HG03135 (cell line): ENCODE data around the gene F2RL3.
"Not testable (repeated sequence)": the region's sequence is repeated elsewhere in the genome, so short reads cannot be mapped to it uniquely, and the experiment has no call there.

Experiments used
- ATAC-seq: cut with Tn5 transposase; IDR thresholded peaks from one replicate; pipeline ENCODE4 v1.9.1; 2021; ENCODE audit warnings: mild to moderate bottlenecking, moderate library complexity; ENCODE audit not compliant: unreplicated experiment

Gene F2RL3

DNA sequence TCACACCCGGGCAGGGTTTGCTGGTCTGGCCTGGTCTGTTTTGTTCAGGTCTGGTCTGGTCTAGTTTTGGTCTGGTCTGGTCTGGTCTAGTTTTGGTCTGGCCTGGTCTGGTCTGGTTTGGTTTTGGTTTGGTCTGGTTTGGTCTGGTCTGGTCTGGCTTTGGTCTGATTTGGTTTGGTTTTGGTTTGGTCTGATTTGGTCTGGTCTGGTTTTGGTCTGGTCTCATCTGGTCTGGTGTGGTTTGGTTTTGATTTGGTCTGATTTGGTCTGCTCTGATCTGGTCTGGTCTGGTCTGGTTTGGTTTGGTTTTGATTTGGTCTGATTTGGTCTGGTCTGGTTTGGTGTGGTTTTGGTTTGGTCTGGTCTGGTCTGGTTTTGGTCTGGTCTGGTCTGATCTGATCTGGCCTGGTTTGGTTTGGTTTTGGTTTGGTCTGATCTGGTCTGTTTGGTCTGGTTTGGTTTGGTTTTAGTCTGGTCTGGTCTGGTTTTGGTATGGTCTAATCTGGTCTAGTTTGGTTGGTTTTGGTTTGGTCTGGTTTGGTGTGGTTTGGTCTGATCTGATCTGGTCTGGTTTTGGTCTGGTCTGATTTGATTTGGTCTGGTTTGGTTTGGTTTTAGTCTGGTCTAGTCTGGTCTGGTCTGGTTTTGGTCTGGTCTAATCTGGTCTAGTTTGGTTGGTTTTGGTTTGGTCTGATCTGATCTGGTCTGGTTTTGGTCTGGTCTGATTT lies 14.4 kb upstream of the F2RL3 start:
- ATAC-seq = no peak

DNA sequence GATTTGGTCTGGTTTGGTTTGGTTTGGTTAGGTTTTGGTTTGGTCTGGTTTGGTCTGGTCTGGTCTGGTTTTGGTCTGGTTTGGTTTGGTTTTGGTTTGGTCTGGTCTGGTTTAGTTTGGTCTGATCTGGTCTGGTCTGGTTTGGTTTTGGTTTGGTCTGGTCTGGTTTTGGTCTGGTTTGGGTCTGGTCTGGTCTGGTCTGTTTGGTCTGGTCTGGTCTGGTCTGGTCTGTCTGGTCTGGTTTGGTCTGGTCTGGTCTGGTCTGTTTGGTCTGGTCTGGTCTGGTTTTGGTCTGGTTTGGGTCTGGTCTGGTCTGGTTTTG lies 13.9 kb upstream of the F2RL3 start:
- ATAC-seq = not testable (repeated sequence)

DNA sequence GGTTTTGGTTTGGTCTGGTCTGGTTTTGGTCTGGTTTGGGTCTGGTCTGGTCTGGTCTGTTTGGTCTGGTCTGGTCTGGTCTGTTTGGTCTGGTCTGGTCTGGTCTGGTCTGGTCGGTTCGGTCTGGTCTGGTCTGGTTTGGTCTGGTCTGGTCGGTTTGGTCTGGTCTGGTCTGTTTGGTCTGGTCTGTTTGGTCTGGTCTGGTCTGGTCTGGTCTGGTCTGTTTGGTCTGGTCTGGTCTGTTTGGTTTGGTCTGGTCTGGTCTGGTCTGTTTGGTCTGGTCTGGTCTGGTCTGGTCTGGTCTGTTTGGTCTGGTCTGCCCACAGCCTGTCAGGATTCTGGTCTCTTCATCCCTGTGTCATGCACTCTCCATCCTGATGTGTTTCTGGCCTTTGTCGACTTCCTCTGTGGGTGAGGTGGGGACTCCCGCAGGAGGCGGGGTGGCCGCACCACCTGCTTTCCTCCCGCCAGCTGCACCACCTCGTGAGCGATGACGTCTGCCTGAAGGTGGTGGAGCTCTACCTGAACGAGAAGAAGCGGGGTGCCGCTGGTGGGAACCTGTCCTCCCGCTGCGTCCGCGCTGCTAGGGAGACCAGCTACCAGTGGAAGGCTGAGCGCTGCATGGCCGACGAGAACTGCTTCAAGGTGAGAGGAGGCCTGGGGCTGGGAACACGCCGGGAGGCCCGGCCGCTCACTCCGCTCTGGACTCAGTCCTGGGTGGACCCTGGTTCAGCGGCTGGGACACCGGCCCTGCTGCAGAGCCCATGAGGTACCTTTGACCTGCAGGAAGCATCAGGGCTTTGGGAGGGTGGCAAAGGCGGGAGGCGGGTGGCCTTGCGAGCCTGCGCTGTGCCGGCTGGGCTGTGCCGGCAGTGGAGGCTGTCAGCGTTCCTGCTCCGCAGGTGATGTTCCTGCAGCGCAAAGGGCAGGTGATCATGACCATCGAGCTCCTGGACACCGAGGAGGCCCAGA lies 12.9 kb upstream of the F2RL3 start:
- no peak for ATAC-seq

DNA sequence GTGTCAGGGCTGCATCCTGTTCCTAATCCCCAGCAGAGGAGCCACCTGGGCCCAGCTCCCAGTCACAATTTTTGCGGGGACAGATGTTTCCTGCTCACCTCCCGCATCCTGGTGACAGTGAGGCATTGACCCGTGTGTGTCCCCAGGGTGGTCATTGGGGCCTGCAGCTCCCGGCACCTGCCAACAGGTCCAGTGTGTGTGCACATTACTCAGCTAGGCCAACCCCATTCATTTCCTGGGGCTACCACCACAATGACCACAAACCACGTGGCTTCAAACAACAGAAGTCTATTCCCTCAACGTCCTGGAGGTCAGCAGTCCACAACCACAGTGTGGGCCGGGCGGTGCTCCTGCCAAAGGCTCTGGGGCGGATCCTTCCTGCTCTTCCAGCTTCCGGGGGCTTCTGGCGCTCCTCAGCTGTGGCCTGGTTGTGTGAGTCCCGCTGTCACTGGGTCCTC lies 11.9 kb upstream of the F2RL3 start:
- no peak for ATAC-seq

DNA sequence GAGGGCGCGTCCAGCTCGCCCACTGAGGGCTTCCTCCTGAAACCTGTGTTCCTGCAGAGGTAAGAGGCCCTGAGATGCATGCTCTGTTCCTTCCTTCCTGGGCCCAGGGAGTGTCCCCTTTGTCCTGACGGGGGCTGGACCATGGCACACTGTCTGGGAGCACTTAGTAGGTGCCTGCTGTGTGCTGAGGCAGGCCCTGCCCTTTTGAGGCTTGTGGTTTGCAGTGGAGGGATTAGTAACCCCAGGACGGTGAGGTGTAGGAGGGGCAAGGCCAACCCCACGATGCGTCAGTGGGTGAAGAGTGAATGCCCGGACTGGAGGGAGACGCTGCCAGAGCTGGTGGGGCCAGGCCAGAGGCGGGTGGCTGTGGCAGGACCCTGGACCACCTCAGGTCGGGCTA lies 11.2 kb upstream of the F2RL3 start:
- no peak for ATAC-seq

DNA sequence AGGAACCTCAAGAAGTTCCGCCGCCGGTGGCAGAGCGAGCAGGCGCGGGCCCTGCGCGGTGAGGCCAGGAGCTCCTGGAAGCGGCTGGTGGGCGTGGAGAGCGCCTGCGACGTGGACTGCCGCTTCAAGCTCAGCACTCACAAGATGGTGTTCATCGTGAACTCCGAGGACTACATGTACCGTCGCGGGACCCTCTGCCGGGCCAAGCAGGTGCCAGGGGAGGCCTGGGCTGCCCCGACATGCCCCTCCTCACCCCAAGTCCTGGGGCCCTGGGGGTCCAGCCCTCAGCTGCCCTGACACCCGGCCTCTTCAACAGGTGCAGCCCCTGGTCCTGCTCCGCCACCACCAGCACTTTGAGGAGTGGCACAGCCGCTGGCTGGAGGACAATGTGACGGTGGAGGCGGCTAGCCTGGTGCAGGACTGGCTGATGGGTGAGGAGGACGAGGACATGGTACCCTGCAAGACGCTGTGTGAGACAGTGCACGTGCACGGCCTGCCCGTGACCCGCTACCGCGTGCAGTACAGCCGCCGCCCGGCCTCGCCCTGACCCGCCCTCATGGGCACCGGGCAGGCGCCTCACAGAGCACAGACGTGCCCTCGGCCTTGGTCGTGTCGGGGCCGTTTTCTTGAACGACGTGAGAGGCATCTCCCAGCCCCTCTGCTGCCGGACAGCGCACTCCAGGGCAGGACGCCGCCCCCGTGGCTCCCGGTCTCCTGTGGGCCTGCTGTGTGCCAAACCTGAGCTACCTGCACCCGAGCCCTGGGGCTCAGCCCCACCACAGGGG lies 10.4 kb upstream of the F2RL3 start:
- no peak for ATAC-seq

DNA sequence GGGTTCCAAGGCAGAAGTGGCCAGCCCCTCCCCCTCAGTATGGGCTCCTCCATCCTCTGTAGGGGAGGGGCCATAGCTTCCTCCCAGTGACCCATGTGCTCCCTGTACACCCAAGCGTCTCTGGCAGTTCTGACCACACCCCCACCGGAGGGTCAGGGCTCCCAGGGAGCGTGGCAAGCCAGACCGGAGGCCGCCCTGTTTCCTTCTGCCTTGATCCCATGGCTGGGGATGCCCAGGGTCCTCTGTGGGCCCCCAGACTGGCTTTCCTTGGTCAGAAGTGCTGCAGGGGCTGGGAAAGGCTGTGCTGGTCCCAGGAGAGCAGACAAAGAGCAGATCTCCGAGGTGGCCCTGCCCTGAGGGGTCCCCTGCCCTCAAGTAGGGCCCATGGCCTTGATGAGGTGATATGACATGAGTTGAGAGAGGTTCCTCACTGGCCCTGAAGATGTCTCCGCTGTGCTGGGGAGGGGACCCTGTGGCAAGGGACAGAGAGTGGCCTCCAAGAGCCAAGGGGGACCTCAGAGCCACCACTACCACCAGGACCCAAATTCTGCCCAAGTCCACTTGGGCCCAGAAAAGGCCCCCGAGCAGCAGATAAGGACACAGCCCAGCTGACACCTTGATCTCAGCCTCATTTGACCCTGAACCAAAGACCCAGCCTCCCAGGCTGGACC lies 7.8 kb upstream of the F2RL3 start:
- ATAC-seq = no peak

DNA sequence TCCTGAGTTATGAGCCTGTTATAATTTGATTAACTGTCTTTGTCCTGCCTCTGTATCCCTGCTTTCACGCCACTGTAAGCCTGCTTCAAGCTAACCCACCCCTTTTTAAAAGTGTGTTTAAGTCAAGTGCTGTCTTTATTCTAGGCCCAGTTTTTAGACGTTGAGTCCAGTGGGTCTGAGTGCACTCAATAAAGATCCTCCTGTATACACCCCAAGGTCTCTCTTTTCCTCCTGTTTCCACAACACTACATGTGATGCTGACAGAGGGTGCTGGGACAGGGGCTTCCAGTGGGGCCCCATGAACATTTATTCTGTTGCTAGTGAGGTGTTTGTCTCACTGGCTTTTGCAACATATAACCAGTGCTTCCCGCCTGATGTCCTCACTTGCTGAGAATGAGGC lies 6.7 kb upstream of the F2RL3 start:
- no peak for ATAC-seq

DNA sequence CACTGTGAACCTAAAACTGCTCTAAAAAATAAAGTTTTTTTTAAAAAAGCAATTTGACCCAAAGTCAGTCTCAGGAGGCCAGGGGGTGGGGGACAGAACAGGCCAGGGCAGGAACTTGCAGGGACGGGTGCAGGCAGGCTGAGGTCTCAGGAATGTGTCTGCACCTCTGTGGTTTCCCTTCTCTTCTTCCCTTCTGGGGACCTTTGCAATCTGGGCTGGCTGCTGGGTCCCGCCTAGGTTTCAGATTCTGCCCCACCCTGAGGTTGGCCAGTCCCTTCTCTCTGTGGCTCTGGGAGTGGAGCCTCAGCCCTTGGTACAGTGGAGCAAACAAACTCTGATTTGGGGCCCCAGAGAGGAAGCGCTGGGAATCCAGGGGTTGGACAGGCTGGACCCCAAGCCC lies 5.3 kb upstream of the F2RL3 start:
- ATAC-seq = no peak

DNA sequence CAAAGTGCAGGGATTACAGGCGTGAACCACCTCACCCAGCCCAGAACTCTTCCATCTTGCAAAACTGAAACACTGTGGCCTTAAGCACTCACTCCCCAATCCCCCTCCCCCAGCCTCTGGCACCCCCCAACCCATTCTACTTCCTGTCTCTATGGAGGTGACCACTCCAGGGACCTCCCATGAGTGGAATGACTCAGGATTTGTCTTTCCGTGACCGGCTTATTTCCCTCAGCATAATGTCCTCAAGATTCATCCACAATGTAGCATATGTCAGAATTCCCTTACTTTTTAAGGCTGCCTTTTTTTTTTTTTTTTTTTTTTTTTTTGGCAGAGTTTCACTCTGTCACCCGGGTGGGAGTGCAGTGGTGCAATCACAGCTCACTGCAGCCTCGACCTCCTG lies 3.6 kb upstream of the F2RL3 start:
- no peak for ATAC-seq

DNA sequence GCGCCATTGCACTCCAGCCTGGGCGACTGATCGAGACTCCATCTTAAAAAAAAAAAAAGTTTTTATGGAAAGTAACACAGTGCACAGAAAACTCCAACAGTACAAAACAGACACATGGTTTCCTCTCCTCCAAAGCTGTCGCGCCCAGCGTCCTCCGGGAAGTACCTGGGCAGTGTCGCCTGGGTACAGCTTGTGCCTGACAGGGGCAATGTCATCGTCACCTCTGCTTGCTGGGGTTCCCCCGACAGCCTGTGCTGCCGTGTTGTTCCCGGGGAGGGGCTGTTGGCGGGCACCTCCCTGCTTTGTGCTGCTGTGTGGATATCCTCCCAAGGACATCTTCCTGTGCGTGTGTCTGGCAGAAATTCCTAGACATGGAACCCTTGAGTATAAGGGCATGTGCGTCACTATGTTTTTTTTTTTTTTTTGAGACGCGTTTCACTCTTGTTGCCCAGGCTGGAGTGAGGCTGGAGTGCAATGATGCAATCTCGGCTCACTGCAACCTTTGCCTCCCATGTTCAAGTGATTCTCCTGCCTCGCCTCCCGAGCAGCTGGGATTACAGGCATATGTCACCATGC lies 2.4 kb upstream of the F2RL3 start:
- no peak for ATAC-seq

DNA sequence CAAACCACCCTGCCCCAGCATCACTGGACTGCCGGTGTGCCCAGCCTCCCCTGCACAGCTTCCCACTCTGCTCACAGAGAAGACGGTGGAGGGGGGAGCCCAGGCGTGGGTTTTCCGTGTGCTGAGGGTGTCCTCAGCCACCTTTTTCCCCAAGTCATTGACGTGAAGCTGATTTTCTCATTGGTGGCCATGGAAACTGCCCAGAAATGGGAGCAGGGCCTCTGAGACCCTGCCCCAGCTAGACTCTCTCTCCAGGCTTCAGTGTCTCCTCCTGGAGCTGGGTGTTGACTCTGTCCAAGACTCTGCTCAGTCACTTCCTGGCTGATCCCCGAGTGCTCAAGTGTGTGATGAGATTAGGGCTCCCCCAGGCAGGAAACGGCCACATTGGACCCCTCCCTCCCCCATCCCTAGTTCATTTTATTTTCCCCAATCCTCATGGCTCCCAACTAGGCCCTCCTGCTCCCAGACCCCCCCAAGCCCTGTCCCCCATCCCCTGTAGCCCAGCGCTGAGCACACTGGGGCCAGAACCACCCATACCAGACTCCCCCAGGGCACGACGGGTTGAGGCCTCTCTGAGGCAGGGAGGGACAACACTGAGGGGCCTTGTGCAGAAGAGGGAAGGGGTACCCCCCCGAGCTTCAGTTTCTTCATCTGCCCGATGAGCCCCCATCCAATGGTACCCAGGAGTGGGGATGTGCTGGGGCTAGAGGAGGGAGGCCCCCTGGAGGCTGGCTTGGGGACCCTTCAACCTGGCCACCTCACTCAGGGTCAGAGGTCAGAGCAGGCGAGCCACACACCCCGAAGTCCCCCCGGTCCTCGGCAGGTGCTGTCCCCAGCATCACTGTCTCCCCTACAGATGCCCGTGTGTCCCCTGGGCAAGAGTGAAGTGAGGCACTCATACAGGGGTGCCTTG lies 1.2 kb upstream of the F2RL3 start:
- ATAC-seq = no peak

DNA sequence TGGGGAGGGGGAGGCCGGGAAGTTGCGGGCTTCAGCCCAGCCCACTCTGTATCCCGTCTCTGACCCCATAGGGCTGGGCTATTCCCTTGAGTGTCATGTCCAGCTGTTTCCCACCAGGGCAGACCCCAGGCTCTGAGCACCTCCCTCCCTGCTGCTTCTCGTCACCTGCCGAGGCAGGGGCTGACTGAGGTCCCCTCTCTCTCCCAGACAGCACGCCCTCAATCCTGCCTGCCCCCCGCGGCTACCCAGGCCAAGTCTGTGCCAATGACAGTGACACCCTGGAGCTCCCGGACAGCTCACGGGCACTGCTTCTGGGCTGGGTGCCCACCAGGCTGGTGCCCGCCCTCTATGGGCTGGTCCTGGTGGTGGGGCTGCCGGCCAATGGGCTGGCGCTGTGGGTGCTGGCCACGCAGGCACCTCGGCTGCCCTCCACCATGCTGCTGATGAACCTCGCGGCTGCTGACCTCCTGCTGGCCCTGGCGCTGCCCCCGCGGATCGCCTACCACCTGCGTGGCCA lies 625 bp downstream of the F2RL3 start:
- ATAC-seq = no peak

DNA sequence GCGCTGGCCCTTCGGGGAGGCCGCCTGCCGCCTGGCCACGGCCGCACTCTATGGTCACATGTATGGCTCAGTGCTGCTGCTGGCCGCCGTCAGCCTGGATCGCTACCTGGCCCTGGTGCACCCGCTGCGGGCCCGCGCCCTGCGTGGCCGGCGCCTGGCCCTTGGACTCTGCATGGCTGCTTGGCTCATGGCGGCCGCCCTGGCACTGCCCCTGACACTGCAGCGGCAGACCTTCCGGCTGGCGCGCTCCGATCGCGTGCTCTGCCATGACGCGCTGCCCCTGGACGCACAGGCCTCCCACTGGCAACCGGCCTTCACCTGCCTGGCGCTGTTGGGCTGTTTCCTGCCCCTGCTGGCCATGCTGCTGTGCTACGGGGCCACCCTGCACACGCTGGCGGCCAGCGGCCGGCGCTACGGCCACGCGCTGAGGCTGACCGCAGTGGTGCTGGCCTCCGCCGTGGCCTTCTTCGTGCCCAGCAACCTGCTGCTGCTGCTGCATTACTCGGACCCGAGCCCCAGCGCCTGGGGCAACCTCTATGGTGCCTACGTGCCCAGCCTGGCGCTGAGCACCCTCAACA lies 1.2 kb downstream of the F2RL3 start:
- no peak for ATAC-seq

DNA sequence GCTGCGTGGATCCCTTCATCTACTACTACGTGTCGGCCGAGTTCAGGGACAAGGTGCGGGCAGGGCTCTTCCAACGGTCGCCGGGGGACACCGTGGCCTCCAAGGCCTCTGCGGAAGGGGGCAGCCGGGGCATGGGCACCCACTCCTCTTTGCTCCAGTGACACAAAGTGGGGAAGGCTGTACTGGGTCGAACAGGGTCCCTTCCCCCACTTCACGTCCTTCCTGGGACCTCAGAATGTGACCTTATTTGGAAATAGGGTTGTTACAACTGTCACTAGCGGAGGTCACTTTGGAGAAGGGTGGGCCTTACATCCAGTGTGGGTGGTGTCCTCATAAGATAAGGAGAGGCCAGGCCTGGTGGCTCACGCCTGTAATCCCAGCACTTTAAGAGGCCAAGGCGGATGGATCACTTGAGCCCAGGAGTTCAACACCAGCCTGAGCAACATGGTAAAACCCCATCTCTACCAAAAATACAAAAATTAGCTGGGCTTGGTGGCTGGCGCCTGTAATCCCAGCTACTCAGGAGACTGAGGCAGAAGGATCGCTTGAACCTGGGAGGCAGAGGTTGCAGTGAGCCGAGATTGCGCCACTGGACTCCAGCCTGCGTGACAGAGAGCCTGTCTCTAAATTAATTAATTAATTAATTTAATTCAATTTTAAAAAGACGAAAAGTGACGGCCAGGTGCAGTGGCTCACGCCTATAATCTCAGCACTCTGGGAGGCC lies 1.8 kb downstream of the F2RL3 start:
- no peak for ATAC-seq

DNA sequence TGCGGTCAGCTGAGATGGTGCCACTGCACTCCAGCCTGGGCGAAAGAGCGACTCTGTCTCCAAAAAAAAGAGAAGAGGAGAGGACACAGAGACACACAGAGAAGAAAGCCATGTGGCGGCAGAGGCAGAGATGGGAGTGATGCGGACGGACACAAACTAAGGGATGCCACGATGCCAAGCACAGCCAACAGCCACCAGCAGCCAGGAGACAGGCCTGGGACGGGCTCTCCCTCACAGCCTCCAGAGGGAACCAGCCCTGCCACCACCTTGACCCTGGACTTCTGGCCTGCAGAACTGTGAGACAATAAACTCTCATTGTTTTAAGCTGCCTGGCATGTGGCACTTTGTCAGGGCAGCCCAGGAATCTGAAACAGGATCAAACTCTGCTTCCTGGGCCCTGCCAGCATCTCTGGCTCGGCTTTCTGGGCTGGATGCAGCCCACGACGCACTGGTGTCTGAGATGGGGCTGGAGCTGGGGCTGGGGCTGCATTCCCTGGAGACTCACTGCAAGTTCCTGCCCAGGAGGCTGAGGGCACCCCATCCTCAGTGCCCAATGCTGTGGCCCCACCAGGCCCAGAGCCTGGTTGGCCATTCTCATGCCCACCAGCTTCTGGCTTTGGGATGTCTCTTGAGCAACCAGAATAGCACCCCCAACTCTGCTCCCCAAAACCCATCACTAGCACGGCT lies 3.0 kb downstream of the F2RL3 start:
- no peak for ATAC-seq

DNA sequence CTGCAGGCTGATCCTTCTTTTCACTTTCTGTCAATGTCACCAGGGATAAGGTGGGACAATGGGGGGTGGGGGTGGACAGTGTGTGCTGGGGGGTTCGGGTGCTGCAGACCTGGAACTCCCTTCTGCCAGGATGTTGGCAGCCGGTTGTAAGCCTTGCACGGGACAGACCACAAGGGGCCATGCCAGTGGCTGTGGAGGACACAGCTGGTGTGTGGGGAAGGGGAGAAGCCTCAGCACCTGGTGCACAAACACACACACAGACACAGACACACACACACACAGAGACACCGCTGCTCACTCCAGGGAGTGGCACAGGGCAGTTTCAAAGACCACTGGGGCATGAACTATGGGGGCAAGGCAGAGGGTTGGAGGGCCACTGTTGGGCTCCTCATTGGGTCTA lies 3.6 kb downstream of the F2RL3 start:
- no peak for ATAC-seq
